IPS DF 4.7 (cell line): ENCODE measurements around the gene HSD17B13.
"Not testable (repeated sequence)": the region's sequence is repeated elsewhere in the genome, so short reads cannot be mapped to it uniquely, and the experiment has no call there.

ENCODE experiments used
- DNase-seq: peaks from one replicate; pipeline ENCODE4 v3.0.0-alpha.2; 2013; ENCODE audit warnings: low spot score; ENCODE audit errors: extremely low read depth

HSD17B13 gene

GRCh38 chr4:87322754-87323153, at the start of gene HSD17B13:
TSS of gene HSD17B13 (minus strand) at chr4:87322882. CDS start at chr4:87322841, 41 bp downstream.
- no peak for DNase-seq

GRCh38 chr4:87370068-87370467, 47.4 kb upstream of the HSD17B13 start:
- DNase-seq, result no peak

GRCh38 chr4:87366521-87367162, 44.0 kb upstream of the HSD17B13 start:
- DNase-seq, result no peak

- DNase-seq, result no peak
These were observed 42.7 kb upstream of the HSD17B13 start for GRCh38 chr4:87365348-87365747.

GRCh38 chr4:87363552-87363951, 40.9 kb upstream of the HSD17B13 start:
- DNase-seq, result no peak

- DNase-seq, result no peak
These were observed 37.8 kb upstream of the HSD17B13 start for GRCh38 chr4:87360338-87360935.

- no peak for DNase-seq
These were observed 36.6 kb upstream of the HSD17B13 start for GRCh38 chr4:87359258-87359657.

GRCh38 chr4:87356832-87357526, 34.3 kb upstream of the HSD17B13 start:
- DNase-seq, result no peak

- no peak for DNase-seq
These were observed 31.8 kb upstream of the HSD17B13 start for GRCh38 chr4:87354168-87355102.

GRCh38 chr4:87353592-87353991, 30.9 kb upstream of the HSD17B13 start:
- peak; percentile 14 for DNase-seq

- DNase-seq, result no peak
These were observed 22.5 kb upstream of the HSD17B13 start for GRCh38 chr4:87345139-87345538.

GRCh38 chr4:87342872-87343271, 20.2 kb upstream of the HSD17B13 start:
- no peak for DNase-seq

GRCh38 chr4:87341954-87342635, 19.4 kb upstream of the HSD17B13 start:
- not testable (repeated sequence) for DNase-seq

GRCh38 chr4:87339440-87339839, 16.8 kb upstream of the HSD17B13 start:
- no peak for DNase-seq

GRCh38 chr4:87337361-87337760, 14.7 kb upstream of the HSD17B13 start:
- DNase-seq, result no peak

- DNase-seq, result no peak
These were observed 10.6 kb upstream of the HSD17B13 start for GRCh38 chr4:87333267-87333666.

GRCh38 chr4:87330761-87331160, 8.1 kb upstream of the HSD17B13 start:
- DNase-seq, result no peak

- no peak for DNase-seq
These were observed 4.5 kb upstream of the HSD17B13 start for GRCh38 chr4:87327136-87327535.

GRCh38 chr4:87326460-87326859, 3.8 kb upstream of the HSD17B13 start:
- DNase-seq, result no peak

GRCh38 chr4:87321888-87322287, 794 bp downstream of the HSD17B13 start:
- no peak for DNase-seq

- no peak for DNase-seq
These were observed 5.2 kb downstream of the HSD17B13 start for GRCh38 chr4:87317527-87317926.
